CD4-positive, alpha-beta T cell treated with Interleukin-12 subunit alpha and Interleukin-12 subunit beta, for 1 hour (primary cell): Measurements from ENCODE around the gene NFKBIA.

ENCODE experiments used
- DNase-seq: peaks from one replicate; pipeline ENCODE4 v3.0.0-alpha.2; 2020

Gene NFKBIA

GRCh38 chr14:35407306-35407630 is 2.7 kb upstream of the NFKBIA start:
- no peak for DNase-seq

GRCh38 chr14:35406506-35407305 is 2.2 kb upstream of the NFKBIA start:
- peak; percentile 65 for DNase-seq

GRCh38 chr14:35406090-35406489 is 1.5 kb upstream of the NFKBIA start:
- DNase-seq, result no peak

GRCh38 chr14:35405304-35405996 is 901 bp upstream of the NFKBIA start:
- peak; percentile 17 for DNase-seq

GRCh38 chr14:35403603-35404448 is 723 bp downstream of the NFKBIA start:
- peak; percentile 97 for DNase-seq

GRCh38 chr14:35403114-35403602 is 1.4 kb downstream of the NFKBIA start:
- peak; percentile 55 for DNase-seq

- peak; percentile 55 for DNase-seq
Measured at GRCh38 chr14:35402323-35403113, 2.0 kb downstream of the NFKBIA start.

- DNase-seq, result peak; percentile 34
Measured at GRCh38 chr14:35401422-35402265, 2.9 kb downstream of the NFKBIA start.

GRCh38 chr14:35400648-35401421 is 3.7 kb downstream of the NFKBIA start:
- DNase-seq, result peak; percentile 57

GRCh38 chr14:35399083-35399937 is 5.2 kb downstream of the NFKBIA start:
- DNase-seq, result peak; percentile 54

- DNase-seq, result peak; percentile 31
Measured at GRCh38 chr14:35398071-35398584, 6.4 kb downstream of the NFKBIA start.

GRCh38 chr14:35396610-35397009 is 7.9 kb downstream of the NFKBIA start:
- peak; percentile 22 for DNase-seq

GRCh38 chr14:35395283-35395682 is 9.3 kb downstream of the NFKBIA start:
- peak; percentile 23 for DNase-seq

GRCh38 chr14:35394326-35395013 is 10.1 kb downstream of the NFKBIA start:
- DNase-seq, result no peak

GRCh38 chr14:35393826-35394225 is 10.7 kb downstream of the NFKBIA start:
- no peak for DNase-seq

GRCh38 chr14:35392103-35392502 is 12.4 kb downstream of the NFKBIA start:
- DNase-seq, result no peak

GRCh38 chr14:35391388-35391710 is 13.2 kb downstream of the NFKBIA start:
- DNase-seq, result no peak

- peak; percentile 58 for DNase-seq
Measured at GRCh38 chr14:35390577-35391387, 13.8 kb downstream of the NFKBIA start.
